ENCODE results near the gene GP1BB. TPM values are rescaled to one million over a fixed set of nuclear protein-coding genes. Genes with fewer than 3 reads are reported as not detected.

The GP1BB gene
- total RNA-seq, 4 donors from 2014 or later: 14.7 to 28.7 (median 19.4) TPM

- no peaks in the 10 kb centered on the region for H3K36me3 ChIP-seq
- peaks cover 66% of the 10 kb centered on the region for H3K4me1 ChIP-seq
- H3K9me3 ChIP-seq: no peaks in the 10 kb centered on the region
- H3K27me3 ChIP-seq: peaks cover 45% of the 10 kb centered on the region
- TF ChIP-seq, protein P1, sequence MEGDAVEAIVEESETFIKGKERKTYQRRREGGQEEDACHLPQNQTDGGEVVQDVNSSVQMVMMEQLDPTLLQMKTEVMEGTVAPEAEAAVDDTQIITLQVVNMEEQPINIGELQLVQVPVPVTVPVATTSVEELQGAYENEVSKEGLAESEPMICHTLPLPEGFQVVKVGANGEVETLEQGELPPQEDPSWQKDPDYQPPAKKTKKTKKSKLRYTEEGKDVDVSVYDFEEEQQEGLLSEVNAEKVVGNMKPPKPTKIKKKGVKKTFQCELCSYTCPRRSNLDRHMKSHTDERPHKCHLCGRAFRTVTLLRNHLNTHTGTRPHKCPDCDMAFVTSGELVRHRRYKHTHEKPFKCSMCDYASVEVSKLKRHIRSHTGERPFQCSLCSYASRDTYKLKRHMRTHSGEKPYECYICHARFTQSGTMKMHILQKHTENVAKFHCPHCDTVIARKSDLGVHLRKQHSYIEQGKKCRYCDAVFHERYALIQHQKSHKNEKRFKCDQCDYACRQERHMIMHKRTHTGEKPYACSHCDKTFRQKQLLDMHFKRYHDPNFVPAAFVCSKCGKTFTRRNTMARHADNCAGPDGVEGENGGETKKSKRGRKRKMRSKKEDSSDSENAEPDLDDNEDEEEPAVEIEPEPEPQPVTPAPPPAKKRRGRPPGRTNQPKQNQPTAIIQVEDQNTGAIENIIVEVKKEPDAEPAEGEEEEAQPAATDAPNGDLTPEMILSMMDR (IDR thresholded peaks at IDR 0.05): no peak
- no peak for TF ChIP-seq POLR2AphosphoS5 (IDR thresholded peaks at IDR 0.05)
- no peak for TF ChIP-seq EP300 (IDR thresholded peaks at IDR 0.05)
- no peak for TF ChIP-seq POLR2A (IDR thresholded peaks at IDR 0.05)
- H3K27ac ChIP-seq: peak overlapping the region; percentile 39
- no peak for DNase-seq (ENCODE audit: low spot score in 2 of 2)
- H3K4me3 ChIP-seq: peak overlapping the region; percentile 51
- WGBS: 88% methylated on average over 34 of the region's 34 CpGs
Measured at GRCh38 chr22:19762568-19763457, 39.5 kb downstream of the GP1BB start.

DNA sequence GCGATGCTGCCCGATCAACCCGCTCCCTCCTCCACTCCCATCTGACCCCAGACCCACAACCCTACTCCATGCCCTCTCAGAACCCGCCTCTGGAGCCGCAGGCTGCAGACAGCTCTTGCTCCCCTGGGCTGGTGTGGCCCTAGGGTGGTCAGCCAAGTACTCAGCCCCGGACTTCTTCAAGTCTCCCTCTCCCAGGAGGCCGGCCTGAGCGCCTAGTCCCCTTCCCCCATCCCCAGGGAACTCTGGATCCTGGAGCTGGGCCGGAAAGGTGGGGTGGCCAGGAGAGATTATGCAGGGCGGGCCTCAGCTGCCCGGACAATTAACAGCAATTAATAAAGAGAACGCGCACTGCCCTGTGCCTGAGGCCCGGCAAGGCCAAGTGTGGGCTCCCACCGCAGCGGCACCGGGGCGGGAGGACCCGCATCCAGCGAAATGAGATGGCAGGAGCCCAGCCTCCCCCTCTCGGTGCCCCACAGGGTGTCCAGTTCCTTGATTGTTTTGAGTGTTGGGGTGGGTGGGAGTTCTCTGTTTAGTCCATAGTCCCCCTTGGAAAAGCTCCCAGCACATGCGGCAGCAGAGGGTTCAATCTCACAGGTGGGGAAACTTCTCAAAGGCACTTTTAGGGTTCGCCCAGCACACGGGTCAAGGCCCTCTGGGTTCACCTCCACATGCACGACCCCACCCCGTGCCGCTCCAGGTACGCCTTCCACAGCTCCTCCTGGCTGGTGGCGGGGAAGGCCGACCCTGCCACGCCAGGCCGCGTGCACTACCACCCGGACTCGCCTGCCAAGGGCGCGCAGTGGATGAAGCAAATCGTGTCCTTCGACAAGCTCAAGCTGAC, 40.3 kb downstream of the GP1BB start:
- peaks cover 67% of the 10 kb centered on the region for H3K4me1 ChIP-seq
- DNase-seq (ENCODE audit: low spot score in 2 of 2): no peak
- H3K9me3 ChIP-seq: no peaks in the 10 kb centered on the region
- H3K4me3 ChIP-seq: peak overlapping the region; percentile 51
- no peak overlapping the region for H3K27ac ChIP-seq
- no peaks in the 10 kb centered on the region for H3K36me3 ChIP-seq
- 82% methylated on average over 27 of the region's 39 CpGs for WGBS
- peaks cover 45% of the 10 kb centered on the region for H3K27me3 ChIP-seq
- no peak for TF ChIP-seq POLR2A (IDR thresholded peaks at IDR 0.05)
- TF ChIP-seq POLR2AphosphoS5 (IDR thresholded peaks at IDR 0.05): no peak
- TF ChIP-seq EP300 (IDR thresholded peaks at IDR 0.05): no peak
- TF ChIP-seq, protein P1 (IDR thresholded peaks at IDR 0.05): no peak

DNA sequence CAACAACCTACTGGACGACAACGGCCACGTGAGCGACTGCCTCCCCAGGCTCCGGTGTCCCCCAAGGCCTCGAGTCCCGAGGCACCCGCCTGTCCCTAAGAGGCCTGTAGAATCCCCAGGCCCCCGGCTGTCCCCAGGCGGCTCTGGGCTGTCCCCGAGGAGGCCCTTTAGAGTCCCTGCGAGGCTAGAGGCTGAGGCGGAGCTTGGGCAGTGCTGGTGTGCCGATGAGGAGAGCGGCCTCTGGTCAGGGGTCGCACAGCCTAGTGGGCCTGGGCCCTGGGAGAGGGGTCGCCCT, 40.9 kb downstream of the GP1BB start:
- no peaks in the 10 kb centered on the region for H3K36me3 ChIP-seq
- WGBS: 87% methylated on average over 10 of the region's 17 CpGs
- DNase-seq (ENCODE audit: low spot score in 2 of 2): no peak
- no peak overlapping the region for H3K4me3 ChIP-seq
- no peak for TF ChIP-seq EP300 (IDR thresholded peaks at IDR 0.05)
- TF ChIP-seq, protein P1 (IDR thresholded peaks at IDR 0.05): no peak
- TF ChIP-seq POLR2A (IDR thresholded peaks at IDR 0.05): no peak
- TF ChIP-seq POLR2AphosphoS5 (IDR thresholded peaks at IDR 0.05): no peak
- peaks cover 45% of the 10 kb centered on the region for H3K27me3 ChIP-seq
- no peak overlapping the region for H3K27ac ChIP-seq
- no peaks in the 10 kb centered on the region for H3K9me3 ChIP-seq
- peaks cover 62% of the 10 kb centered on the region for H3K4me1 ChIP-seq

DNA sequence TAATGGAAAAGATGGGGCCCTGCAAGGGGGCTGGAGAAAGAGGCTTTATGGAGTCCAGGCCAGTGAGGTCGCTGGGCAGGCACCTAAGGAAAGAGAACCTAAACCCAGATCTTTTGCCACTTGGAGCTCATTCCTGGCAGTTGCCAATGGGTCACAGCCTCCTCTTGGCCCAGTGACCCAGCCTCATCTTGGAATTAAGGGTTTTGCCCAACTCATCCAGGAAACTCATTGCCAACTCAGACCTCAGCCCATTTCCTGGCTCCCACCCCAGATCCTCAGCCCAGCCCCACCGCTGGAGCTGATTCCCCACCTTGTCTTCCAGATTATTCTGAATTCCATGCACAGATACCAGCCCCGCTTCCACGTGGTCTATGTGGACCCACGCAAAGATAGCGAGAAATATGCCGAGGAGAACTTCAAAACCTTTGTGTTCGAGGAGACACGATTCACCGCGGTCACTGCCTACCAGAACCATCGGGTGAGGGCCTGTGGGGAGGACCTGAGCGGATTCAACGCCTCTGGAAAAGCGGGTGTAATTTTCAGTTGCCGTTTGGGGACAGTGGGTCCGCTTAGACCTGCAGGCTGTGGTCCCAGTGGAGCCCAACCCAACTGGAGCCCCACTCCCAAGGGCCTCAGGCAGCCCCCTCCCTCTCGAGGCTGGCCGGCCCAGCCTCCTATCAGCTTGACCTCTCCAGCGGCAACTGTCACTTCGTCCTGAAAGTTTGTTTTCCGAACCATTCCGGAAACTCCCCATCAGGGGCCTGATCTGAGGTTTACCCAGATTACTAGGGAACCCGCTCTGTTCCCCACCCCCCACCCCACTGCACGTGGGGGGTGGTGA, 41.5 kb downstream of the GP1BB start:
- Histone ChIP-seq H3K4me3 (peak overlapping the region; percentile 48), H3K4me1 (peaks cover 55% of the 10 kb centered on the region), H3K9me3 (no peaks in the 10 kb centered on the region), H3K27me3 (peaks cover 39% of the 10 kb centered on the region), H3K36me3 (no peaks in the 10 kb centered on the region), H3K27ac (no peak overlapping the region)
- TF ChIP-seq, protein P1 (IDR thresholded peaks at IDR 0.05): no peak
- TF ChIP-seq POLR2AphosphoS5 (IDR thresholded peaks at IDR 0.05): no peak
- TF ChIP-seq EP300 (IDR thresholded peaks at IDR 0.05): no peak
- TF ChIP-seq POLR2A (IDR thresholded peaks at IDR 0.05): no peak
- 81% methylated on average over 24 of the region's 25 CpGs for WGBS
- DNase-seq (ENCODE audit: low spot score in 2 of 2): no peak
